ENCODE measurements around the gene SCFD2.
"Not testable (repeated sequence)": the region's sequence is repeated elsewhere in the genome, so short reads cannot be mapped to it uniquely, and the experiment has no call there.

DNA sequence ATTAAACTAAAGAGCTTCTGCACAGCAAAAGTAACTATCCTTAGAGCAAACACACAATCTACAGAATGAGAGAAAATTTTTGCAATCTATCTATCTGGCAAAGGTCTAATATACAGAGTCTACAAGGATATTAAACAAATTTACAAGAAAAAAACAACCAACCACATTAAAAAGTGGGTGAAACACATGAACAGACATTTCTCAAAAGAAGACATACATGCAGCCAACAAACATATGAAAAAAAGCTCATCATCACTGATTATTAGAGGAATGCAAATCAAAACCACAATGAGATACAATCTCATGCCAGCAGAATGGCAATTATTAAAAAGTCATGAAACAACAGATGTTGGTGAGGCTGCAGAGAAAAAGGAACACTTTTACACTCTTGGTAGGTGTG is 73.7 kb downstream of the SCFD2 start:
- TF ChIP-seq POLR2A, CTCF, EP300, POLR2AphosphoS5 (IDR thresholded peaks at IDR 0.05): not testable (repeated sequence)

Measured in sigmoid colon (tissue), 4 donors.